Jurkat, Clone E6-1 (cell line): ENCODE data around the gene PSMD6.

Source experiments
- DNase-seq: peaks from one replicate; pipeline ENCODE4 v3.0.0-alpha.2; 2011; ENCODE audit warnings: low read depth, low spot score
- H3K4me3 ChIP-seq: 2 replicates; pipeline ENCODE4 v1.5.1; 2011; ENCODE audit warnings: mild to moderate bottlenecking, low read length, control low read depth, moderate library complexity

The PSMD6 gene

GRCh38 chr3:64047787-64048186, 24.5 kb upstream of the PSMD6 start:
- no peak for DNase-seq
- H3K4me3 ChIP-seq, result no peak overlapping the region

- no peak for DNase-seq
- no peak overlapping the region for H3K4me3 ChIP-seq
Measured at GRCh38 chr3:64046996-64047594, 23.8 kb upstream of the PSMD6 start.

- no peak for DNase-seq
- H3K4me3 ChIP-seq, result no peak overlapping the region
Measured at GRCh38 chr3:64046592-64046991, 23.3 kb upstream of the PSMD6 start.

GRCh38 chr3:64042952-64043351, 19.7 kb upstream of the PSMD6 start:
- H3K4me3 ChIP-seq, result no peak overlapping the region
- DNase-seq, result no peak

- no peak for DNase-seq
- no peak overlapping the region for H3K4me3 ChIP-seq
Measured at GRCh38 chr3:64039981-64040733, 16.9 kb upstream of the PSMD6 start.

- no peak for DNase-seq
- H3K4me3 ChIP-seq, result no peak overlapping the region
Measured at GRCh38 chr3:64039332-64039731, 16.0 kb upstream of the PSMD6 start.

GRCh38 chr3:64038253-64038767, 15.0 kb upstream of the PSMD6 start:
- no peak for DNase-seq
- no peak overlapping the region for H3K4me3 ChIP-seq

- DNase-seq, result no peak
Measured at GRCh38 chr3:64037084-64037483, 13.8 kb upstream of the PSMD6 start.

GRCh38 chr3:64033069-64033468, 9.8 kb upstream of the PSMD6 start:
- H3K4me3 ChIP-seq, result no peak overlapping the region
- DNase-seq, result no peak

More at GRCh38 chr3:64037084-64037483, 13.8 kb upstream of the PSMD6 start:
- no peak overlapping the region for H3K4me3 ChIP-seq

- no peak overlapping the region for H3K4me3 ChIP-seq
- DNase-seq, result no peak
Measured at GRCh38 chr3:64031540-64032508, 8.5 kb upstream of the PSMD6 start.

GRCh38 chr3:64030741-64031140, 7.4 kb upstream of the PSMD6 start:
- H3K4me3 ChIP-seq, result peak overlapping the region; percentile 11; the same call in 1 of the 2 replicates
- peak; percentile 72 for DNase-seq

GRCh38 chr3:64029287-64029686, 6.0 kb upstream of the PSMD6 start:
- DNase-seq, result no peak
- no peak overlapping the region for H3K4me3 ChIP-seq

- H3K4me3 ChIP-seq, result no peak overlapping the region
- no peak for DNase-seq
Measured at GRCh38 chr3:64028754-64029153, 5.5 kb upstream of the PSMD6 start.

GRCh38 chr3:64027658-64028057, 4.4 kb upstream of the PSMD6 start:
- no peak for DNase-seq

GRCh38 chr3:64026346-64026745, 3.1 kb upstream of the PSMD6 start:
- H3K4me3 ChIP-seq, result no peak overlapping the region
- no peak for DNase-seq

More at GRCh38 chr3:64027658-64028057, 4.4 kb upstream of the PSMD6 start:
- H3K4me3 ChIP-seq, result no peak overlapping the region

GRCh38 chr3:64023861-64024223, 548 bp upstream of the PSMD6 start:
- no peak for DNase-seq
- peak overlapping the region; percentile 90; the same call in 1 of the 2 replicates for H3K4me3 ChIP-seq

- peak overlapping the region; percentile 90 for H3K4me3 ChIP-seq
- no peak for DNase-seq
Measured at GRCh38 chr3:64022451-64023186, 675 bp downstream of the PSMD6 start.

- no peak for DNase-seq
- H3K4me3 ChIP-seq, result peak overlapping the region; percentile 90
Measured at GRCh38 chr3:64021922-64022321, 1.4 kb downstream of the PSMD6 start.

- H3K4me3 ChIP-seq, result no peak overlapping the region
- no peak for DNase-seq
Measured at GRCh38 chr3:64019879-64020278, 3.4 kb downstream of the PSMD6 start.
